ENCODE results near the gene PRKG1.

Gene PRKG1

GRCh38 chr10:52172581-52172980 lies 1098.3 kb downstream of the PRKG1 start:
- Histone ChIP-seq H3K79me2 (ENCODE audit: low read length) (no peaks in the 10 kb centered on the region), H3K4me3 (ENCODE audit: low read length) (no peak overlapping the region), H3K27me3 (ENCODE audit: low read depth, low read length) (no peaks in the 10 kb centered on the region), H3K27ac (ENCODE audit: low read length) (no peak overlapping the region), H3K4me1 (ENCODE audit: low read length) (no peaks in the 10 kb centered on the region), H3K9ac (ENCODE audit: low read length) (no peak overlapping the region), H3K36me3 (replicated peaks; ENCODE audit: low read depth, low read length) (no peaks in the 10 kb centered on the region), H2AFZ (ENCODE audit: low read depth, low read length) (no peak overlapping the region), H3K9me3 (ENCODE audit: insufficient read depth, low read length) (no peaks in the 10 kb centered on the region), H4K20me1 (ENCODE audit: insufficient read depth, low read length) (no peaks in the 10 kb centered on the region), H3K4me2 (ENCODE audit: low read length) (no peak overlapping the region)
- TF ChIP-seq EZH2phosphoT487 (IDR thresholded peaks at IDR 0.05; ENCODE audit: low read depth), result no peak
- TF ChIP-seq, protein P1, sequence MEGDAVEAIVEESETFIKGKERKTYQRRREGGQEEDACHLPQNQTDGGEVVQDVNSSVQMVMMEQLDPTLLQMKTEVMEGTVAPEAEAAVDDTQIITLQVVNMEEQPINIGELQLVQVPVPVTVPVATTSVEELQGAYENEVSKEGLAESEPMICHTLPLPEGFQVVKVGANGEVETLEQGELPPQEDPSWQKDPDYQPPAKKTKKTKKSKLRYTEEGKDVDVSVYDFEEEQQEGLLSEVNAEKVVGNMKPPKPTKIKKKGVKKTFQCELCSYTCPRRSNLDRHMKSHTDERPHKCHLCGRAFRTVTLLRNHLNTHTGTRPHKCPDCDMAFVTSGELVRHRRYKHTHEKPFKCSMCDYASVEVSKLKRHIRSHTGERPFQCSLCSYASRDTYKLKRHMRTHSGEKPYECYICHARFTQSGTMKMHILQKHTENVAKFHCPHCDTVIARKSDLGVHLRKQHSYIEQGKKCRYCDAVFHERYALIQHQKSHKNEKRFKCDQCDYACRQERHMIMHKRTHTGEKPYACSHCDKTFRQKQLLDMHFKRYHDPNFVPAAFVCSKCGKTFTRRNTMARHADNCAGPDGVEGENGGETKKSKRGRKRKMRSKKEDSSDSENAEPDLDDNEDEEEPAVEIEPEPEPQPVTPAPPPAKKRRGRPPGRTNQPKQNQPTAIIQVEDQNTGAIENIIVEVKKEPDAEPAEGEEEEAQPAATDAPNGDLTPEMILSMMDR (IDR thresholded peaks at IDR 0.05; ENCODE audit: low read depth, low read length), result no peak

- Histone ChIP-seq H3K9ac (ENCODE audit: low read length) (no peak overlapping the region), H3K79me2 (ENCODE audit: low read length) (no peaks in the 10 kb centered on the region), H3K27ac (ENCODE audit: low read length) (no peak overlapping the region), H3K4me1 (ENCODE audit: low read length) (no peaks in the 10 kb centered on the region), H3K4me2 (ENCODE audit: low read length) (no peak overlapping the region), H3K4me3 (ENCODE audit: low read length) (no peak overlapping the region), H2AFZ (ENCODE audit: low read depth, low read length) (no peak overlapping the region), H4K20me1 (ENCODE audit: insufficient read depth, low read length) (no peaks in the 10 kb centered on the region), H3K9me3 (ENCODE audit: insufficient read depth, low read length) (no peaks in the 10 kb centered on the region), H3K27me3 (ENCODE audit: low read depth, low read length) (no peaks in the 10 kb centered on the region), H3K36me3 (replicated peaks; ENCODE audit: low read depth, low read length) (no peaks in the 10 kb centered on the region)
- TF ChIP-seq EZH2phosphoT487 (IDR thresholded peaks at IDR 0.05; ENCODE audit: low read depth), result no peak
- TF ChIP-seq, protein P1 (IDR thresholded peaks at IDR 0.05; ENCODE audit: low read depth, low read length), result no peak
These were observed 1111.0 kb downstream of the PRKG1 start for GRCh38 chr10:52185256-52185655.

GRCh38 chr10:52187521-52188258 lies 1113.4 kb downstream of the PRKG1 start:
- H3K79me2 ChIP-seq (ENCODE audit: low read length), result no peaks in the 10 kb centered on the region
- no peaks in the 10 kb centered on the region for H3K36me3 ChIP-seq (replicated peaks; ENCODE audit: low read depth, low read length)
- H2AFZ ChIP-seq (ENCODE audit: low read depth, low read length), result no peak overlapping the region
- H3K4me1 ChIP-seq (ENCODE audit: low read length), result no peaks in the 10 kb centered on the region
- H3K4me2 ChIP-seq (ENCODE audit: low read length), result no peak overlapping the region
- no peak overlapping the region for H3K4me3 ChIP-seq (ENCODE audit: low read length)
- H3K27me3 ChIP-seq (ENCODE audit: low read depth, low read length), result no peaks in the 10 kb centered on the region
- no peaks in the 10 kb centered on the region for H4K20me1 ChIP-seq (ENCODE audit: insufficient read depth, low read length)
- no peaks in the 10 kb centered on the region for H3K9me3 ChIP-seq (ENCODE audit: insufficient read depth, low read length)
- H3K27ac ChIP-seq (ENCODE audit: low read length), result no peak overlapping the region
- TF ChIP-seq, protein P1 (IDR thresholded peaks at IDR 0.05; ENCODE audit: low read depth, low read length), result no peak
- no peak for TF ChIP-seq EZH2phosphoT487 (IDR thresholded peaks at IDR 0.05; ENCODE audit: low read depth)
- no peak overlapping the region for H3K9ac ChIP-seq (ENCODE audit: low read length)

DNA sequence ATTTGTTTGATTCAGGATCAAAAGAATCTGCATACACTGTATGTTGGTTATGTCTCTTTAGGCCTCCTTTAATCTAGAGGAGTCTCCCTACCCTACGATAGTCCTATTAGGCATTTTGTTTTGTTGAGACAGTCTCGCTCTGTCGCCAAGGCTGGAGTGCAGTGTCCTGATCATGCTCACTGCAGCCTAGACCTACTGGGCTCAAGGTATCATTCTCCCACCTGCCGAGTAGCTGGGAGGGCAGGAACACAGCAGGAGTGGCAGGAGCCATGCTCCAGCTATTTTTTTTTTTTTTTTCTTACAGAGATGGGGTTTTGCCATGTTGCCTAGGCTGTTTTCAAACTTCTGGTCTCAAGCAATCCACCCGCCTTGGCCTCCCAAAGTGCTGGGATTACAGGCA lies 1116.8 kb downstream of the PRKG1 start:
- Histone ChIP-seq H3K9ac (ENCODE audit: low read length) (no peak overlapping the region), H3K36me3 (replicated peaks; ENCODE audit: low read depth, low read length) (no peaks in the 10 kb centered on the region), H3K9me3 (ENCODE audit: insufficient read depth, low read length) (no peaks in the 10 kb centered on the region), H2AFZ (ENCODE audit: low read depth, low read length) (no peak overlapping the region), H3K4me3 (ENCODE audit: low read length) (no peak overlapping the region), H3K27ac (ENCODE audit: low read length) (no peak overlapping the region), H3K4me2 (ENCODE audit: low read length) (no peak overlapping the region), H3K79me2 (ENCODE audit: low read length) (no peaks in the 10 kb centered on the region), H3K4me1 (ENCODE audit: low read length) (no peaks in the 10 kb centered on the region), H4K20me1 (ENCODE audit: insufficient read depth, low read length) (no peaks in the 10 kb centered on the region), H3K27me3 (ENCODE audit: low read depth, low read length) (no peaks in the 10 kb centered on the region)
- TF ChIP-seq, protein P1 (IDR thresholded peaks at IDR 0.05; ENCODE audit: low read depth, low read length), result no peak
- no peak for TF ChIP-seq EZH2phosphoT487 (IDR thresholded peaks at IDR 0.05; ENCODE audit: low read depth)

Measured in OCI-LY3 (cell line).